Measurements from ENCODE around the gene ZGPAT.

Gene ZGPAT

DNA sequence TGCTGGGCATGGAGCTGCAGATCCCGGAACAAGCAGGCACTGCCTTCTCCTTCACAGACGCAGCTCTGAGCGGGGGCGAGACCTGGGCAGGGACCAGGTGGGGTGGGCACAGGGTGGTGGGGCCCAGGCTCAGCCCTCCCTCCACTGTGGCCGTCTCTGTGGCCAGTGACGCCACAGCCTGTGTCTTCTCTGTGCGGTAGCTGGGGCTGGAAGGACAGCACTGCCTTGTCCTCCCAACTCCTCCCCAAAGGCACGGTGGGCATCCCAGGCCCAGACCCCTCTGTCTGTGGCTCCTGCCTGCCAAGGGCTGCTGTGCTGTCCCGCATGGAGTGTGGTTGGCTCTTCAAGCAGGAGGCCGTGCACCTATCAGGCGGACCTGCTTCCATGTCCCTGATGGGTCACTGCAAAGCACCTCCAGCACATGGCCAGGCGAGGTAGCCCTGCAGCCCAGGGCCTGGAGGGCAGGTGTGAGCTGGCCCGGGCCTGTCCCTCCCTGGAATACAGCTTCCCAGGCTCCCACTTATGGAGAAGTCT lies 26.2 kb upstream of the ZGPAT start:
- Mint-ChIP-seq H3K36me3 (ENCODE audit: insufficient read depth) (no peaks in the 10 kb centered on the region), H3K27ac (ENCODE audit: low read depth) (no peak overlapping the region), H3K27me3 (no peaks in the 10 kb centered on the region), H3K9me3 (no peaks in the 10 kb centered on the region), H3K4me1 (no peaks in the 10 kb centered on the region), H3K4me3 (no peak overlapping the region)
- DNase-seq (ENCODE audit: low spot score in 2 of 2) (no peak), ATAC-seq (replicated peaks; ENCODE audit: extremely low read depth, poor library complexity, severe bottlenecking) (no peak)

DNA sequence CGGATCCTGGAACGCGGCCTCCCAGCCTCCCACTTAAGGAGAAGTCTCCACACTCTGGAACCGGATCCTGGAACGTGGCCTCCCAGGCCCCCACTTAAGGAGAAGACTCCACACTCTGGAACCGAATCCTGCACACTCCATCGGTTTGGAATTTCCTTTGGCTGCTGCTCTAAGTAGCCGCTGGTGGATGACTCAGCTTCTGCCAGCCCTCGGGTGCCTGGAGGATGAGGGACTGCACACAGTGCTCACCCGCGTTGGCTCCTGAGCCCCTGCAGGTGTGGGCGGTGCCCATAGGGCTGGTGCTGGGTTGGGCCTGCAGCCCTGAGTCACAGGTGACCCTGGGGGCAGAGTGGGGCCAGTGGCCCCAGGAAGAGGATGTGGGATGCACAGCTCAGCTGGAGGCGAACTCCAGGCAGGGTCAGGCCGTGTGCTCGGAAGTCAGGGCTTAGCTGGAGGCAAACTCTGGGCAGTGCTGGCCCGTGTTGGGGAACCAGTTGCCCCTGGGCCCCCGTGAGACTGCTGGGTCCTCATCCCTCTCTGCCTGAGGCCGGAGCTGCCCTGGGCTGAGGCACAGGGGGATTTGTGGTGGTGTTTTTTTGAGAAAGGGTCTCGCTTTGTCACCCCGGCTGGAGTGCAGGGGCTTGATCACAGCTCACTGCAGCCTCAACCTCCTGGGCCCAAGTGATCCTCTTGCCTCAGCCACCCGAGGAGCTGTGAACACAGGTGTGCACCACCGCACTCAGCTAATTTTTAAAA lies 25.3 kb upstream of the ZGPAT start:
- no peaks in the 10 kb centered on the region for H3K27me3 Mint-ChIP-seq

GRCh38 chr20:63685269-63686026 lies 22.4 kb upstream of the ZGPAT start:
- Mint-ChIP-seq H3K4me1 (no peaks in the 10 kb centered on the region), H3K4me3 (no peak overlapping the region), H3K27me3 (no peaks in the 10 kb centered on the region), H3K9me3 (no peaks in the 10 kb centered on the region), H3K36me3 (ENCODE audit: insufficient read depth) (peaks cover 1% of the 10 kb centered on the region), H3K27ac (ENCODE audit: low read depth) (no peak overlapping the region)
- ATAC-seq (replicated peaks; ENCODE audit: extremely low read depth, poor library complexity, severe bottlenecking) (no peak), DNase-seq (ENCODE audit: low spot score in 2 of 2) (no peak)

More for the DNA sequence above, 25.3 kb upstream of the ZGPAT start:
- Mint-ChIP-seq H3K9me3 (no peaks in the 10 kb centered on the region), H3K4me1 (no peaks in the 10 kb centered on the region), H3K4me3 (no peak overlapping the region), H3K27ac (ENCODE audit: low read depth) (no peak overlapping the region), H3K36me3 (ENCODE audit: insufficient read depth) (no peaks in the 10 kb centered on the region)
- DNase-seq (ENCODE audit: low spot score in 2 of 2) (no peak), ATAC-seq (replicated peaks; ENCODE audit: extremely low read depth, poor library complexity, severe bottlenecking) (no peak)

- DNase-seq (ENCODE audit: low spot score in 2 of 2) = no peak
- Mint-ChIP-seq H3K27ac (ENCODE audit: low read depth) (no peak overlapping the region), H3K4me3 (no peak overlapping the region), H3K9me3 (no peaks in the 10 kb centered on the region), H3K27me3 (no peaks in the 10 kb centered on the region), H3K36me3 (ENCODE audit: insufficient read depth) (peaks cover 3% of the 10 kb centered on the region), H3K4me1 (no peaks in the 10 kb centered on the region)
- no peak for ATAC-seq (replicated peaks; ENCODE audit: extremely low read depth, poor library complexity, severe bottlenecking)
Measured at GRCh38 chr20:63686094-63686491, 21.7 kb upstream of the ZGPAT start.

DNA sequence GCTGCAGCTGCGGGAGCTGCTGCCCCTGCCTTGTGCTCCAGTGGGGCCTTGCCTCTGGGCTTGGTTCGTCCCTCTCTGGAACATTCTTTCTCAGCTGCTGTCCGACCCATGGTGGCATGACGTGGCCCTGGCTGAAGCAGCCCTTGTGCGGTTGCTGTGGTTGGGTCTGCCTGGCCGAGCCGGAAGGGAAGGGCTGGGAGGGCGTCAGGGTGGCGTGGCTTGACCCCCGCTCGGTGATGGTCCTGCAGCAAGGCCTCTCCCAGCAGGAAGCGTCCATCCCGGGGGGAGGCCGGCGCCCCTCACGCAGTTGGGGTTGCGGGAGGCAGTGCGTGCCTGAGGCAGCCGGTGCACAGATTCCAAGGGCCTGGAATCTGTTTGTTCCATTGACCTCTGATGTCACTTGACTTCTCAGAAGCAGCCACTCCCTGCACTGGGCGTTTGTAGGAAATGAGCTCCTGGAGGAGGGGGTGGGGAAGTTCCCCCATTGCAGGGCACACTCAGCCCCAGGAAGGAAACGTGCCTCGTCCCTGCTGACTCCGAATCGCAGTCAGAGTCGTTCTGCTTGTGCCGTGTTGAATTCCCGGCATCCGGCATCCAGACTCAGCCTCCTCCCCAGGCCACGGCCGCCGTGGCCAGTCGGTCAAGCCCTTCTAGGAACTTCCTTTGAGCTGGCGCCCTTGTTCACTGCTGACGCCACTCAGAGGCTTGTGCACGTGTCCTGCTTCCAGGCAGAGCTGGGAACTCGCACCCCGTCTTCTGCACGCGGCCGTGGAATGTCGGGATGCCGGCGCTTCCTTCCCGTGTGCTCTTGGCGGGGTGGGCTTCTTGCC lies 21.1 kb upstream of the ZGPAT start:
- no peaks in the 10 kb centered on the region for H3K27me3 Mint-ChIP-seq
- ATAC-seq (replicated peaks; ENCODE audit: extremely low read depth, poor library complexity, severe bottlenecking) (peak; percentile 35), DNase-seq (ENCODE audit: low spot score in 2 of 2) (no peak)
- no peak overlapping the region for H3K27ac Mint-ChIP-seq (ENCODE audit: low read depth)
- no peaks in the 10 kb centered on the region for H3K9me3 Mint-ChIP-seq
- peaks cover 4% of the 10 kb centered on the region for H3K4me1 Mint-ChIP-seq
- no peak overlapping the region for H3K4me3 Mint-ChIP-seq
- H3K36me3 Mint-ChIP-seq (ENCODE audit: insufficient read depth) = peaks cover 9% of the 10 kb centered on the region

DNA sequence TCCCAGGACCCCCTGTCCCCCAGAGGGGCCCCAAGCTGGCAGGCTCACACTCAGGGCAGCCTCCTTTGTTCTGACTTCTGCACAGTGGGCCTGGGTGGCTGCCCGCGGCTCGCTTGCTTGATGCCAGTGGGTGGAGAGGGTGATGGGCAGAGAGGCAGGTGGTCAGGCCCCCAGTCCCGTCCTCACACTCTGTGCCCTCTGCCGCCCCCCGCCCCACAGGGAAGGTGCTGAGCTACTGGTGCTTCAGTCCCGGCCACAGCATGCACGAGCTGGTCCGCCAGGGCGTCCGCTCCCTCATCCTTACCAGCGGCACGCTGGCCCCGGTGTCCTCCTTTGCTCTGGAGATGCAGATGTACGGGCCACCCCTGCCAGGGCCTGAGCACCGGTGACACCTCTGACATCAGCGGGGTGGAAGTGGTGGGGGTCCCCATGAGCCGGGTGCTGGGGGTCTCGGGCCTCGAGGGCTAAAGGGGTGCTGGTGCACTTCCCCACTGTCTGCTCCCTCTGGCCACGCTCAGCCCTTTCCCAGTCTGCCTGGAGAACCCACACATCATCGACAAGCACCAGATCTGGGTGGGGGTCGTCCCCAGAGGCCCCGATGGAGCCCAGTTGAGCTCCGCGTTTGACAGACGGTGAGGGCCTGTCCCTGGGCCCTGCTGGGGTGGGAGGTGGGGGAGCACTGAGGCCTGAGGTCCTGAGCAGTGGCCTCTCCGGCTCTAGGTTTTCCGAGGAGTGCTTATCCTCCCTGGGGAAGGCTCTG lies 20.2 kb upstream of the ZGPAT start:
- peaks cover 4% of the 10 kb centered on the region for H3K4me1 Mint-ChIP-seq
- no peaks in the 10 kb centered on the region for H3K27me3 Mint-ChIP-seq
- no peaks in the 10 kb centered on the region for H3K9me3 Mint-ChIP-seq
- H3K27ac Mint-ChIP-seq (ENCODE audit: low read depth) = no peak overlapping the region
- peaks cover 13% of the 10 kb centered on the region for H3K36me3 Mint-ChIP-seq (ENCODE audit: insufficient read depth)
- H3K4me3 Mint-ChIP-seq = no peak overlapping the region
- ATAC-seq (replicated peaks; ENCODE audit: extremely low read depth, poor library complexity, severe bottlenecking) (no peak), DNase-seq (ENCODE audit: low spot score in 2 of 2) (no peak)

DNA sequence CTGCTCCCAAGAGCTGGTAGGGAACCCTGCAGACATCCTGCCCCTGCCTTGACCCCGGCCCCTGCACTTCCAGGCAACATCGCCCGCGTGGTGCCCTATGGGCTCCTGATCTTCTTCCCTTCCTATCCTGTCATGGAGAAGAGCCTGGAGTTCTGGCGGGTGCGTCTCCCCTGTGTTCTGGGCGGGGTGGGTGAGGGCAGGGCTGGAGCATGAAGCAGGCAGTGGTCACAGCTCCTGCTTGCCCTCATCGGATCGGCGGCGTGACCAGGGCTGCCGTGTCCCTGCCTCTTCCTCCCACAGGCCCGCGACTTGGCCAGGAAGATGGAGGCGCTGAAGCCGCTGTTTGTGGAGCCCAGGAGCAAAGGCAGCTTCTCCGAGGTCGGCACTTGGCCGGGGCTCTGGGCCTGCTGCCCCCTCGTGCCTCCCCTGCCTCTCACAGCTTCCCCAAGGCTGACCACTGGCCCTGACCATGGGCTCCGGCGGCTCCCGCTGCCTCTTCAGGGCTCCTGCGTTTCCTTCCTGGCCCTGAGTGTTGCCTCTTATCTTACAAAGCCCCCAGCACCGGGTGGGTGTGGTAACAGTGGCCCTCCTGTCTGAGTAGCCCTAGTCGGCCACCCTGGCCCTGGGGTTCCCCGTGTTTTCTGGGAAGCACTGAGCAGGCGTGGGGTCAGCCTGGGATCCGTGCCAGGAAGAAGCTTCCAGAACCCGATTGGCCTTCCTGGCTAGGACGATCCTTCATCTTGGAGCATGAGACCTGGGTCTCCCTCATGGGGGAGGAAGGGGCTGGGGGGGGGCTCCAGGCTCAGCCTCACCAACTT lies 19.4 kb upstream of the ZGPAT start:
- Mint-ChIP-seq H3K9me3 (no peaks in the 10 kb centered on the region), H3K27me3 (no peaks in the 10 kb centered on the region), H3K4me3 (no peak overlapping the region), H3K27ac (ENCODE audit: low read depth) (no peak overlapping the region), H3K4me1 (peaks cover 4% of the 10 kb centered on the region), H3K36me3 (ENCODE audit: insufficient read depth) (peaks cover 20% of the 10 kb centered on the region)
- no peak for DNase-seq (ENCODE audit: low spot score in 2 of 2)
- ATAC-seq (replicated peaks; ENCODE audit: extremely low read depth, poor library complexity, severe bottlenecking) = no peak

DNA sequence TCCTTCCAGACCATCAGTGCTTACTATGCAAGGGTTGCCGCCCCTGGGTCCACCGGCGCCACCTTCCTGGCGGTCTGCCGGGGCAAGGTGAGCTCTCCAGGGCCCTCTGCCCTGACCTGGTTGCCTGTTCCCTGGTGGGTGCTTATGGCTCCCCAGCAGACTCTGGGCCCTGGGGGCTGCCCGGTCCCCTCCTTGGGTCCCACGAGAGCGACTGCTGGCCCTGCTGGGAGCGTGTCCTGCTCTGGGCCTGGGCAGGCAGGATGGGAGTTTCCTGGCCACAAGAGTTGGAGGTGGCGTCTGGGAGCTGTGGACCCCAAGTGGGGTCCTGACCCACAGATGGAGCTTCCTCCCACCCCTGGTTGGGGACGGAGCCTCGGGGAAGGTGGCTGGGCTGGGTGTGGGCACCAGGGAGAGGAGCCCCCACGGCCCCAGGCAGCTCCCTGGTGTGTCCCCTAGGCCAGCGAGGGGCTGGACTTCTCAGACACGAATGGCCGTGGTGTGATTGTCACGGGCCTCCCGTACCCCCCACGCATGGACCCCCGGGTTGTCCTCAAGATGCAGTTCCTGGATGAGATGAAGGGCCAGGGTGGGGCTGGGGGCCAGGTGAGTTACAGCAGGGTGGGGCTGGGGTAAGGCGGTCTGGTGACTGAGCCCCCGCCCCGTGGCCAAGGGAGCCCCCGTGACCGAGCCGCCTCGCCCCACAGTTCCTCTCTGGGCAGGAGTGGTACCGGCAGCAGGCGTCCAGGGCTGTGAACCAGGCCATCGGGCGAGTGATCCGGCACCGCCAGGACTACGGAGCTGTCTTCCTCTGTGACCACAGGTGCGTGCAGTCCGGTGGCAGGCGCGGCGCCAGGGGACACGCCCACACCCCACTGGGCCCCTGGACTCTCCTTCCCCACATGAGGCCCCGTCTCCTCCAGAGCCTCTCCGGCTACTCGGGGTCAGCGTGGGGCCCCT lies 18.5 kb upstream of the ZGPAT start:
- no peak for ATAC-seq (replicated peaks; ENCODE audit: extremely low read depth, poor library complexity, severe bottlenecking)
- no peak for DNase-seq (ENCODE audit: low spot score in 2 of 2)
- Mint-ChIP-seq H3K4me1 (peaks cover 9% of the 10 kb centered on the region), H3K4me3 (no peak overlapping the region), H3K9me3 (no peaks in the 10 kb centered on the region), H3K27ac (ENCODE audit: low read depth) (no peak overlapping the region), H3K36me3 (ENCODE audit: insufficient read depth) (peaks cover 26% of the 10 kb centered on the region), H3K27me3 (no peaks in the 10 kb centered on the region)

DNA sequence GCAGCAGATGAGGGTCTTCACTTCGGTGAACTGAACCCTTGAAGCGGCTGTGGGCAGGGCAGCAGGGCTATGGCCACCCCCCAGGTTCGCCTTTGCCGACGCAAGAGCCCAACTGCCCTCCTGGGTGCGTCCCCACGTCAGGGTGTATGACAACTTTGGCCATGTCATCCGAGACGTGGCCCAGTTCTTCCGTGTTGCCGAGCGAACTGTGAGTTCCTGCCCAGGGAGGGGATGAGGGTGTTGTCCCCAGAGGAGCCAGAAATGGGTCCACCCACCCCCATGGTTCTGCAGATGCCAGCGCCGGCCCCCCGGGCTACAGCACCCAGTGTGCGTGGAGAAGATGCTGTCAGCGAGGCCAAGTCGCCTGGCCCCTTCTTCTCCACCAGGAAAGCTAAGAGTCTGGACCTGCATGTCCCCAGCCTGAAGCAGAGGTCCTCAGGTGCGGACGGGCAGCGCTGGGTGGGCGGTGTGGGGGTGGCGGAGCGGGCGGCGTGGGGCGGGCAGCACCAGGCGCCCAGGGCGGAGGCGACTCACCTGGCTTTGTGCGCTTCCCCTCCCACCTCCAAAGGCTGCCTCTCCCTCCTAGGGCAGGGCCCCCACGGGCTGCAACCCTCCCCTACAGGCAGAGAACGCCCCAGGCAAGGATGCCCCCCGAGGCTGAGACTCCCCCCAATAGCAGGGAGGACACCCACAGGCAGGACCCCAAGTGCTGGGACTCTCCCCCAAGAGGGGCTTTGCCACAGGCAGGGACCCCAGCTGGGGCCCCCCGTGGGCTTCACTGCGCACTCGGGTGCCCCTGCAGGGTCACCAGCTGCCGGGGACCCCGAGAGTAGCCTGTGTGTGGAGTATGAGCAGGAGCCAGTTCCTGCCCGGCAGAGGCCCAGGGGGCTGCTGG lies 17.6 kb upstream of the ZGPAT start:
- no peak overlapping the region for H3K27ac Mint-ChIP-seq (ENCODE audit: low read depth)
- no peak for DNase-seq (ENCODE audit: low spot score in 2 of 2)
- no peak for ATAC-seq (replicated peaks; ENCODE audit: extremely low read depth, poor library complexity, severe bottlenecking)
- H3K36me3 Mint-ChIP-seq (ENCODE audit: insufficient read depth) = peaks cover 26% of the 10 kb centered on the region
- no peaks in the 10 kb centered on the region for H3K9me3 Mint-ChIP-seq
- H3K27me3 Mint-ChIP-seq = no peaks in the 10 kb centered on the region
- H3K4me1 Mint-ChIP-seq = peaks cover 9% of the 10 kb centered on the region
- H3K4me3 Mint-ChIP-seq = no peak overlapping the region

Measured in central memory CD8-positive, alpha-beta T cell (primary cell).